Adrenal gland (tissue), 12 donors: ENCODE measurements around the gene SMURF1. TPM values are rescaled to one million over a fixed set of nuclear protein-coding genes. Genes with fewer than 3 reads are reported as not detected.
A peak's percentile ranks its signal among the peaks of the same experiment; 100 is the strongest.

Source experiments
- DNase-seq, 7 donors: peaks; one replicate each; pipeline ENCODE4 v3.0.0-alpha.2; 2019 to 2020
- H3K27ac ChIP-seq, 5 donors: fragments of 200-600 bp; sonication (generic) in 4 of 5; 1 replicate in 3 of 5; 2 replicates in 2 of 5; pipeline versions ENCODE4 v1.5.1 to v1.8.0; 2016 to 2020; ENCODE audit warnings: mild to moderate bottlenecking in 1 of 5
- H3K27me3 ChIP-seq: fragments of 200-600 bp; 2 replicates; pipeline ENCODE4 v1.8.0; 2021
- H3K36me3 ChIP-seq, 2 donors: fragments of 200-600 bp; replicated peaks in 1 of 2; 1 replicate in 1 of 2; 2 replicates in 1 of 2; pipeline versions ENCODE4 v1.5.1 to v1.8.0; 2018 to 2022
- H3K4me1 ChIP-seq, 2 donors: fragments of 200-600 bp; replicated peaks in 1 of 2; 1 replicate in 1 of 2; 2 replicates in 1 of 2; pipeline versions ENCODE4 v1.5.1 to v1.8.0; 2018 to 2021
- H3K4me3 ChIP-seq, 4 donors: fragments of 200-600 bp; sonication (generic) in 3 of 4; one replicate each; pipeline ENCODE4 v1.5.1; 2016 to 2018
- H3K9me3 ChIP-seq, 3 donors: fragments of 200-600 bp; sonication (generic) in 1 of 3; replicated peaks in 1 of 3; 1 replicate in 2 of 3; 2 replicates in 1 of 3; pipeline versions ENCODE4 v1.5.1 to v1.8.0; 2016 to 2021
- CTCF ChIP-seq, 6 experiments: fragments of 450-650 bp in 4 of 6; fragments of 200-600 bp in 2 of 6; sonication (generic) in 1 of 6; IDR thresholded peaks; 1 replicate in 5 of 6; 2 replicates in 1 of 6; pipeline versions ENCODE4 v1.5.1 to v1.8.0; 2016 to 2021; ENCODE audit warnings: antibody characterized with exemption in 6 of 6, mild to moderate bottlenecking in 2 of 6, moderate library complexity in 1 of 6
- POLR2A ChIP-seq, 2 donors: fragments of 450-650 bp; IDR thresholded peaks; one replicate each; pipeline ENCODE4 v1.6.1; 2017; ENCODE audit warnings: antibody characterized with exemption in 2 of 2, mild to moderate bottlenecking in 2 of 2, moderate library complexity in 1 of 2
- WGBS, 4 donors: extraction: QIAGEN DNeasy Blood & Tissue Kit in 2 of 4; methylation state at CpG; one replicate each; pipeline versions ENCODE4 v1.1.5 to v1.1.7; 2013 to 2017; 5-methylcytosine and 5-hydroxymethylcytosine counted together
- intact Hi-C, 2 donors: fragments of 100-400 bp; cut with DNase I; formaldehyde crosslinking; loops; one replicate each; pipeline versions ENCODE4 v1.14.1 to v1.15.0; 2022 to 2023
- polyA plus RNA-seq, 3 donors: library from polyadenylated mRNA; stranded (reverse); fragments of 200-250 nt in 2 of 3; fragments of 350-450 nt in 1 of 3; fragmentation: Illumina TruSeq in 1 of 3; extraction: RNeasy Lipid Tissue Mini Kit (QIAGEN cat#74804) in 1 of 3; gene quantifications; one replicate each; pipeline ENCODE4 v1.2.3, GENCODE V29; 2013 to 2014
- total RNA-seq, 9 donors: library from RNA; depleted of rRNA in 4 of 9; stranded (reverse); fragments of >200 nt in 4 of 9; fragments of 120-200 nt in 1 of 9; fragmentation: NEBNext Ultra II Directional in 1 of 9; extraction: Animal tissue kit (Norgen Biotek cat#: 25700) in 1 of 9; gene quantifications; one replicate each; pipeline versions ENCODE4 v1.1.0 to v1.2.4, GENCODE V29; 2013 to 2023
- donor health status: healthy with polysubstance abuse.
- donor health status: Bipolar disorder and iron deficiency.
- donor health status: DM: yes; HTN: yes; CAD: no.
- donor health status: DM: no; HTN: no; CAD: no.
- donor health status: DM: no; HTN: no; CAD: no.
- donor health status: DM: yes; HTN: yes; CAD: no.

The SMURF1 gene
- total and polyA plus RNA-seq, 12 donors, result 8.9 to 40.3 (median 22.3) TPM

- intact Hi-C loops, result no loop called here
- no peak overlapping the region for H3K27ac ChIP-seq
- no peaks in the 10 kb centered on the region for H3K27me3 ChIP-seq
- no peaks in the 10 kb centered on the region for H3K4me1 ChIP-seq
- TF ChIP-seq POLR2A (IDR thresholded peaks at IDR 0.05), result no peak
- TF ChIP-seq CTCF (IDR thresholded peaks at IDR 0.05), result no peak
- H3K9me3 ChIP-seq, result no peaks in the 10 kb centered on the region
- H3K4me3 ChIP-seq, result no peak overlapping the region
- 65 to 79% (median 74%) methylated on average over 12 of the region's 12 CpGs for WGBS, 4 donors
- DNase-seq, result peak in 1 of 7 donors; percentile 41
- H3K36me3 ChIP-seq, result peaks cover 0 to 60% of the 10 kb centered on the region in 2 donors
Observed at GRCh38 chr7:99002148-99002826, 141.6 kb downstream of the SMURF1 start.

- no peak overlapping the region for H3K4me3 ChIP-seq
- 90 to 95% (median 93%) methylated on average over 10 of the region's 10 CpGs for WGBS, 4 donors
- no peak for DNase-seq
Observed at GRCh38 chr7:99001482-99002147, 142.3 kb downstream of the SMURF1 start.

GRCh38 chr7:99000904-99001465 lies 142.9 kb downstream of the SMURF1 start:
- no peaks in the 10 kb centered on the region for H3K9me3 ChIP-seq
- H3K36me3 ChIP-seq, result peaks cover 0 to 57% of the 10 kb centered on the region in 2 donors
- TF ChIP-seq POLR2A (IDR thresholded peaks at IDR 0.05), result no peak
- TF ChIP-seq CTCF (IDR thresholded peaks at IDR 0.05), result no peak
- peak in 1 of 7 donors; percentile 41 for DNase-seq
- H3K4me3 ChIP-seq, result no peak overlapping the region
- no peaks in the 10 kb centered on the region for H3K27me3 ChIP-seq
- H3K27ac ChIP-seq, result no peak overlapping the region
- intact Hi-C loops, result no loop called here
- WGBS, 4 donors, result 89 to 95% (median 93%) methylated on average over 14 of the region's 14 CpGs
- H3K4me1 ChIP-seq, result no peaks in the 10 kb centered on the region

More at GRCh38 chr7:99001482-99002147, 142.3 kb downstream of the SMURF1 start:
- Histone ChIP-seq H3K4me1 (no peaks in the 10 kb centered on the region), H3K36me3 (peaks cover 0 to 57% of the 10 kb centered on the region in 2 donors), H3K27me3 (no peaks in the 10 kb centered on the region), H3K9me3 (no peaks in the 10 kb centered on the region), H3K27ac (no peak overlapping the region)
- intact Hi-C loops, result no loop called here
- TF ChIP-seq POLR2A (IDR thresholded peaks at IDR 0.05) (no peak), CTCF (IDR thresholded peaks at IDR 0.05) (no peak)

DNA sequence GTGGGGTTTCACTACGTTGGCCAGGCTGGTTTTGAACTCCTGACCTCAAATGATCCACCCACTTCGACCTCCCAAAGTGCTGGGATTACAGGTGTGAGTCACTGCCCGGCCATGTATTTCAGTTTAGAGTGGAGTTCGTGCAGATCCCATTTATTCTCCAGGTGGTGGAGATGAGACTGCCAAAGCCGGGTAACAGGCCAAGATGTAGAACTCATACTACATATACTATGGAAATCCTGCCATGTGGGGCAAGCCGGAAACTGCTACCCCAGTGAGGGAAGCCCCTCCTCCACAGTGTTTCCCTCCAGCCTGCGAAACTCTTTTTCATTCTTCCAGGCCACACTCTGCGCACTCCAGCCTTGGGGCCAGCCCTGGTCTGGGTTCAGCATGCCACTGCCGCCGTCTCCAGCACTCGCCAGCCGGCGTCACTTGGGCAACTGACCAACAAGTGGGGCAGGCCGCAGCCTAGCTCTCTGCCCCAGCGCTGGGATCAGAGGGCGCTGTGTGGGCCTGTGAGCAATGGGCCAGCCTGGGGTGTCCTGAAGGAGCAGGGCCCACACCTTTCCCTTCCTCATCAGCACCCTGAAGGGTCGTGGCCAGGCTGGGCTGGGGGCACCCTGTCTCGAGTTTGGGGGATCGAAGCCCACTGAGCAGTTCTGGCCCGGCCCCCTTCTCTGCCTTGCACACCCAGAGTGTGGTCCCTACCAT lies 143.6 kb downstream of the SMURF1 start:
- Histone ChIP-seq H3K4me1 (no peaks in the 10 kb centered on the region), H3K9me3 (no peaks in the 10 kb centered on the region), H3K27ac (no peak overlapping the region), H3K27me3 (no peaks in the 10 kb centered on the region), H3K4me3 (no peak overlapping the region), H3K36me3 (peaks cover 0 to 57% of the 10 kb centered on the region in 2 donors)
- intact Hi-C loops, result no loop called here
- TF ChIP-seq CTCF (IDR thresholded peaks at IDR 0.05), result no peak
- no peak for TF ChIP-seq POLR2A (IDR thresholded peaks at IDR 0.05)
- DNase-seq, result peak in 1 of 7 donors; percentile 41
- 92 to 95% (median 94%) methylated on average over 17 to 20 of the region's 20 CpGs for WGBS, 4 donors
